Measurements from ENCODE around the gene SUGP1. TPM values are rescaled to one million over a fixed set of nuclear protein-coding genes. Genes with fewer than 3 reads are reported as not detected.

The SUGP1 gene
- polyA plus RNA-seq, 1 of the 3 experiments (the other 2 are of a cell fraction) = 43.2 TPM

GRCh38 chr19:19230999-19231398 lies 89.3 kb downstream of the SUGP1 start:
- Histone ChIP-seq H3K9me3 (peaks cover 7% of the 10 kb centered on the region), H3K79me2 (ENCODE audit: insufficient read depth) (no peaks in the 10 kb centered on the region), H2AFZ (ENCODE audit: low read depth) (no peak overlapping the region), H3K9ac (no peak overlapping the region), H3K4me2 (no peak overlapping the region), H3K27ac (ENCODE audit: low read depth in 2 of 2, low read length in 1 of 2) (no peak overlapping the region), H3F3A (replicated peaks; ENCODE audit: insufficient read depth) (no peaks in the 10 kb centered on the region), H3K27me3 (ENCODE audit: insufficient read depth) (no peaks in the 10 kb centered on the region), H3K4me3 (ENCODE audit: low read depth in 2 of 2, low read length in 1 of 2) (no peak overlapping the region), H3K4me1 (ENCODE audit: control insufficient read depth in 1 of 2, insufficient read depth in 2 of 2, low read depth in 1 of 2, low read length in 1 of 2) (no peaks in the 10 kb centered on the region), H4K20me1 (ENCODE audit: insufficient read depth) (no peaks in the 10 kb centered on the region), H3K36me3 (replicated peaks in 1 of 2; ENCODE audit: control insufficient read depth in 1 of 2, insufficient read depth in 2 of 2, low read length in 1 of 2) (no peaks in the 10 kb centered on the region), H3K9me2 (no peaks in the 10 kb centered on the region)
- POLR2A ChIA-PET = no interaction called here
- TF ChIP-seq SIN3A (IDR thresholded peaks at IDR 0.05; ENCODE audit: borderline replicate concordance, low read depth, low read length) = no peak
- TF ChIP-seq, protein P1, sequence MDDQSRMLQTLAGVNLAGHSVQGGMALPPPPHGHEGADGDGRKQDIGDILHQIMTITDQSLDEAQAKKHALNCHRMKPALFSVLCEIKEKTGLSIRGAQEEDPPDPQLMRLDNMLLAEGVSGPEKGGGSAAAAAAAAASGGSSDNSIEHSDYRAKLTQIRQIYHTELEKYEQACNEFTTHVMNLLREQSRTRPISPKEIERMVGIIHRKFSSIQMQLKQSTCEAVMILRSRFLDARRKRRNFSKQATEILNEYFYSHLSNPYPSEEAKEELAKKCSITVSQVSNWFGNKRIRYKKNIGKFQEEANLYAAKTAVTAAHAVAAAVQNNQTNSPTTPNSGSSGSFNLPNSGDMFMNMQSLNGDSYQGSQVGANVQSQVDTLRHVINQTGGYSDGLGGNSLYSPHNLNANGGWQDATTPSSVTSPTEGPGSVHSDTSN (IDR thresholded peaks at IDR 0.05) = no peak
- WGBS (ENCODE audit: low lambda C conversion rate) = 83% methylated on average over 9 of the region's 9 CpGs
- CTCF ChIA-PET = interaction anchor here (1.1 kb wide), 1 partner anchor 111 kb away, joined by 3 read pairs; no protein-coding TSS in a partner anchor
- no peak for DNase-seq

- no peak for DNase-seq
- H4K20me1 ChIP-seq (ENCODE audit: insufficient read depth) = no peaks in the 10 kb centered on the region
- peaks cover 5% of the 10 kb centered on the region for H3K9me3 ChIP-seq
- H3K79me2 ChIP-seq (ENCODE audit: insufficient read depth) = no peaks in the 10 kb centered on the region
- no peak for TF ChIP-seq CHD2 (IDR thresholded peaks at IDR 0.05; ENCODE audit: low read length, partially characterized antibody)
- no peak for TF ChIP-seq TEAD4 (IDR thresholded peaks at IDR 0.05; ENCODE audit: borderline replicate concordance, insufficient read depth)
- TF ChIP-seq FOXM1 (IDR thresholded peaks at IDR 0.05; ENCODE audit: low read depth) = no peak
- TF ChIP-seq, protein P1 (IDR thresholded peaks at IDR 0.05) = no peak
- H3K27me3 ChIP-seq (ENCODE audit: insufficient read depth) = no peaks in the 10 kb centered on the region
- POLR2A ChIA-PET = no interaction called here
- WGBS (ENCODE audit: low lambda C conversion rate) = 74% methylated on average over 3 of the region's 3 CpGs
- no peaks in the 10 kb centered on the region for H3K36me3 ChIP-seq (replicated peaks in 1 of 2; ENCODE audit: control insufficient read depth in 1 of 2, insufficient read depth in 2 of 2, low read length in 1 of 2)
- no peak overlapping the region for H3K9ac ChIP-seq
- no peaks in the 10 kb centered on the region for H3K9me2 ChIP-seq
- H2AFZ ChIP-seq (ENCODE audit: low read depth) = no peak overlapping the region
- H3F3A ChIP-seq (replicated peaks; ENCODE audit: insufficient read depth) = no peaks in the 10 kb centered on the region
- H3K4me1 ChIP-seq (ENCODE audit: control insufficient read depth in 1 of 2, insufficient read depth in 2 of 2, low read depth in 1 of 2, low read length in 1 of 2) = no peaks in the 10 kb centered on the region
- no peak overlapping the region for H3K4me2 ChIP-seq
- H3K27ac ChIP-seq (ENCODE audit: low read depth in 2 of 2, low read length in 1 of 2) = no peak overlapping the region
- no peak overlapping the region for H3K4me3 ChIP-seq (ENCODE audit: low read depth in 2 of 2, low read length in 1 of 2)
- CTCF ChIA-PET = interaction anchor here (0.7 to 1.1 kb wide), 4 partner anchors 10 to 84 kb away, joined by 3 to 4 read pairs (median 4); no protein-coding TSS in a partner anchor
Measured at GRCh38 chr19:19229701-19230100, 90.6 kb downstream of the SUGP1 start.

- no peak overlapping the region for H3K9ac ChIP-seq
- 63% methylated on average over 2 of the region's 4 CpGs for WGBS (ENCODE audit: low lambda C conversion rate)
- no peaks in the 10 kb centered on the region for H3K9me3 ChIP-seq
- H3K9me2 ChIP-seq = no peaks in the 10 kb centered on the region
- no peaks in the 10 kb centered on the region for H4K20me1 ChIP-seq (ENCODE audit: insufficient read depth)
- CTCF ChIA-PET = interaction anchor here (0.9 kb wide), 2 partner anchors 10 to 53 kb away, joined by 3 to 4 read pairs; no protein-coding TSS in a partner anchor
- DNase-seq = no peak
- no peaks in the 10 kb centered on the region for H3K4me1 ChIP-seq (ENCODE audit: control insufficient read depth in 1 of 2, insufficient read depth in 2 of 2, low read depth in 1 of 2, low read length in 1 of 2)
- H3K36me3 ChIP-seq (replicated peaks in 1 of 2; ENCODE audit: control insufficient read depth in 1 of 2, insufficient read depth in 2 of 2, low read length in 1 of 2) = no peaks in the 10 kb centered on the region
- H3K79me2 ChIP-seq (ENCODE audit: insufficient read depth) = no peaks in the 10 kb centered on the region
- H2AFZ ChIP-seq (ENCODE audit: low read depth) = no peak overlapping the region
- POLR2A ChIA-PET = no interaction called here
- H3K27ac ChIP-seq (ENCODE audit: low read depth in 2 of 2, low read length in 1 of 2) = no peak overlapping the region
- H3F3A ChIP-seq (replicated peaks; ENCODE audit: insufficient read depth) = no peaks in the 10 kb centered on the region
- no peaks in the 10 kb centered on the region for H3K27me3 ChIP-seq (ENCODE audit: insufficient read depth)
- no peak overlapping the region for H3K4me2 ChIP-seq
- H3K4me3 ChIP-seq (ENCODE audit: low read depth in 2 of 2, low read length in 1 of 2) = no peak overlapping the region
- no peak for TF ChIP-seq SMC3 (IDR thresholded peaks at IDR 0.05; ENCODE audit: low read depth, low read length)
- no peak for TF ChIP-seq RFX5 (IDR thresholded peaks at IDR 0.05; ENCODE audit: low read length)
- no peak for TF ChIP-seq SIN3A (IDR thresholded peaks at IDR 0.05; ENCODE audit: borderline replicate concordance, low read depth, low read length)
- no peak for TF ChIP-seq MEF2A (IDR thresholded peaks at IDR 0.05; ENCODE audit: borderline replicate concordance, low read depth)
- no peak for TF ChIP-seq USF1 (IDR thresholded peaks at IDR 0.05; ENCODE audit: borderline replicate concordance, low read depth)
- TF ChIP-seq ZBTB33 (IDR thresholded peaks at IDR 0.05; ENCODE audit: borderline replicate concordance, low read depth) = no peak
- no peak for TF ChIP-seq RCOR1 (IDR thresholded peaks at IDR 0.05; ENCODE audit: low read length)
- TF ChIP-seq MAX (IDR thresholded peaks at IDR 0.05; ENCODE audit: low read depth) = no peak
- no peak for TF ChIP-seq ELF1 (IDR thresholded peaks at IDR 0.05)
- TF ChIP-seq FOSL2 (IDR thresholded peaks at IDR 0.05; ENCODE audit: borderline replicate concordance, low read depth) = no peak
- no peak for TF ChIP-seq EZH2phosphoT487 (IDR thresholded peaks at IDR 0.05; ENCODE audit: borderline replicate concordance, low read depth)
Measured at GRCh38 chr19:19227217-19227616, 93.1 kb downstream of the SUGP1 start.
